GM12801 (cell line): ENCODE results near the gene SLC16A10.

Source experiments
- CTCF ChIP-seq: IDR thresholded peaks from one replicate; pipeline ENCODE4 v1.5.1; 2011; ENCODE audit warnings: control low read depth; ENCODE audit not compliant: insufficient read length; ENCODE audit errors: extremely low read depth

SLC16A10 gene

GRCh38 chr6:111096246-111096645 is 8.9 kb downstream of the SLC16A10 start:
- no peak for TF ChIP-seq CTCF

- TF ChIP-seq CTCF: no peak
Measured at GRCh38 chr6:111098597-111098996, 11.3 kb downstream of the SLC16A10 start.

GRCh38 chr6:111101987-111102386 is 14.7 kb downstream of the SLC16A10 start:
- TF ChIP-seq CTCF: no peak

GRCh38 chr6:111105578-111105977 is 18.3 kb downstream of the SLC16A10 start:
- no peak for TF ChIP-seq CTCF

GRCh38 chr6:111107589-111107988 is 20.3 kb downstream of the SLC16A10 start:
- no peak for TF ChIP-seq CTCF

GRCh38 chr6:111110036-111110435 is 22.7 kb downstream of the SLC16A10 start:
- TF ChIP-seq CTCF: no peak

- TF ChIP-seq CTCF: no peak
Measured at GRCh38 chr6:111113336-111114086, 26.2 kb downstream of the SLC16A10 start.
